ENCODE data around the gene MAP2K6.

Gene MAP2K6

GRCh38 chr17:69417545-69418483, 3.3 kb downstream of the MAP2K6 start:
- Histone ChIP-seq H3K4me1 (ENCODE audit: control insufficient read depth in 1 of 2, insufficient read depth in 1 of 2, low read depth in 1 of 2, low read length in 1 of 2) (peaks cover 15 to 19% of the 10 kb centered on the region in 2 experiments), H3K36me3 (no peaks in the 10 kb centered on the region), H3K27me3 (no peaks in the 10 kb centered on the region), H3K27ac (no peak overlapping the region), H3K4me3 (ENCODE audit: low read depth in 1 of 2, low read length in 1 of 2) (no peak overlapping the region), H3K9me3 (no peaks in the 10 kb centered on the region)
- no peak for TF ChIP-seq CTCF (IDR thresholded peaks at IDR 0.05)

GRCh38 chr17:69418535-69418934, 4.0 kb downstream of the MAP2K6 start:
- Histone ChIP-seq H3K27me3 (no peaks in the 10 kb centered on the region), H3K9me3 (no peaks in the 10 kb centered on the region), H3K4me3 (ENCODE audit: low read depth in 1 of 2, low read length in 1 of 2) (no peak overlapping the region), H3K4me1 (ENCODE audit: control insufficient read depth in 1 of 2, insufficient read depth in 1 of 2, low read depth in 1 of 2, low read length in 1 of 2) (peaks cover 15 to 19% of the 10 kb centered on the region in 2 experiments), H3K36me3 (no peaks in the 10 kb centered on the region), H3K27ac (no peak overlapping the region)
- no peak for TF ChIP-seq CTCF (IDR thresholded peaks at IDR 0.05)

GRCh38 chr17:69423450-69423849, 9.0 kb downstream of the MAP2K6 start:
- no peaks in the 10 kb centered on the region for H3K27me3 ChIP-seq
- no peak overlapping the region for H3K27ac ChIP-seq
- no peaks in the 10 kb centered on the region for H3K36me3 ChIP-seq
- H3K4me1 ChIP-seq (ENCODE audit: control insufficient read depth in 1 of 2, insufficient read depth in 1 of 2, low read depth in 1 of 2, low read length in 1 of 2) = peaks cover 2 to 6% of the 10 kb centered on the region in 2 experiments
- H3K4me3 ChIP-seq (ENCODE audit: low read depth in 1 of 2, low read length in 1 of 2) = no peak overlapping the region
- TF ChIP-seq CTCF (IDR thresholded peaks at IDR 0.05) = no peak
- H3K9me3 ChIP-seq = no peaks in the 10 kb centered on the region

GRCh38 chr17:69424287-69425041, 10.0 kb downstream of the MAP2K6 start:
- H3K27me3 ChIP-seq = no peaks in the 10 kb centered on the region
- TF ChIP-seq CTCF (IDR thresholded peaks at IDR 0.05) = no peak
- peaks cover 4 to 7% of the 10 kb centered on the region in 2 experiments for H3K4me1 ChIP-seq (ENCODE audit: control insufficient read depth in 1 of 2, insufficient read depth in 1 of 2, low read depth in 1 of 2, low read length in 1 of 2)
- no peaks in the 10 kb centered on the region for H3K36me3 ChIP-seq
- H3K4me3 ChIP-seq (ENCODE audit: low read depth in 1 of 2, low read length in 1 of 2) = no peak overlapping the region
- H3K9me3 ChIP-seq = no peaks in the 10 kb centered on the region
- H3K27ac ChIP-seq = no peak overlapping the region

GRCh38 chr17:69425978-69426377, 11.5 kb downstream of the MAP2K6 start:
- no peak overlapping the region for H3K27ac ChIP-seq
- H3K4me1 ChIP-seq (ENCODE audit: control insufficient read depth in 1 of 2, insufficient read depth in 1 of 2, low read depth in 1 of 2, low read length in 1 of 2) = peaks cover 4 to 14% of the 10 kb centered on the region in 2 experiments

More at GRCh38 chr17:69425978-69426377, 11.5 kb downstream of the MAP2K6 start:
- no peak for TF ChIP-seq CTCF (IDR thresholded peaks at IDR 0.05)
- H3K36me3 ChIP-seq = no peaks in the 10 kb centered on the region
- H3K9me3 ChIP-seq = no peaks in the 10 kb centered on the region
- no peaks in the 10 kb centered on the region for H3K27me3 ChIP-seq
- H3K4me3 ChIP-seq (ENCODE audit: low read depth in 1 of 2, low read length in 1 of 2) = no peak overlapping the region

Data from neutrophil (primary cell).